GM12878 (cell line): Measurements from ENCODE around the gene GMNN. TPM values are rescaled to one million over a fixed set of nuclear protein-coding genes. Genes with fewer than 3 reads are reported as not detected.

Source experiments
- BCL3 ChIP-seq: IDR thresholded peaks from 2 replicates; pipeline ENCODE4 v1.6.1; 2011; ENCODE audit warnings: borderline replicate concordance, low read depth, mild to moderate bottlenecking, moderate library complexity, low read length; ENCODE audit not compliant: insufficient read depth, poor library complexity, severe bottlenecking
- BHLHE40 ChIP-seq, 2 experiments: fragments of 450-650 bp in 1 of 2; IDR thresholded peaks; 2 replicates each; pipeline ENCODE4 v1.6.1; 2011 to 2017; ENCODE audit warnings: low read depth in 2 of 2, borderline replicate concordance in 1 of 2, improper control_type of control experiment in 1 of 2, low read length in 1 of 2, mild to moderate bottlenecking in 1 of 2
- BRCA1 ChIP-seq: IDR thresholded peaks from 2 replicates; pipeline ENCODE4 v1.6.1; 2011; ENCODE audit warnings: low read depth, low read length, improper control_type of control experiment
- CBX3 ChIP-seq: fragments of 200-600 bp; sonication (generic); IDR thresholded peaks from 2 replicates; pipeline ENCODE4 v1.6.1; 2016; ENCODE audit warnings: low read depth, borderline replicate concordance
- CHD1 ChIP-seq: IDR thresholded peaks from 2 replicates; pipeline ENCODE4 v1.6.1; 2012; ENCODE audit warnings: low read depth, low read length, improper control_type of control experiment
- CREB1 ChIP-seq: IDR thresholded peaks from 2 replicates; pipeline ENCODE4 v1.6.1; 2012; ENCODE audit warnings: low read depth, mild to moderate bottlenecking, inconsistent platforms
- CREM ChIP-seq: IDR thresholded peaks from 2 replicates; pipeline ENCODE4 v1.6.1; 2014; ENCODE audit warnings: antibody characterized with exemption, low read depth
- DPF2 ChIP-seq: fragments of 450-650 bp; IDR thresholded peaks from 2 replicates; pipeline ENCODE4 v1.6.1; 2017; ENCODE audit warnings: mild to moderate bottlenecking
- EED ChIP-seq: sonication (generic); IDR thresholded peaks from 2 replicates; pipeline ENCODE4 v1.6.1; 2016; ENCODE audit warnings: antibody characterized with exemption, low read depth
- JUND ChIP-seq: IDR thresholded peaks from 2 replicates; pipeline ENCODE4 v1.6.1; 2012; ENCODE audit warnings: low read depth, mild to moderate bottlenecking, low read length, improper control_type of control experiment, moderate library complexity
- MAX ChIP-seq: IDR thresholded peaks from 2 replicates; pipeline ENCODE4 v1.6.1; 2012; ENCODE audit warnings: low read depth, low read length, improper control_type of control experiment
- MLLT1 ChIP-seq: fragments of 450-650 bp; IDR thresholded peaks from 2 replicates; pipeline ENCODE4 v1.6.1; 2016; ENCODE audit warnings: mild to moderate bottlenecking
- MYB ChIP-seq: fragments of 150-350 bp; IDR thresholded peaks from 2 replicates; pipeline ENCODE4 v1.6.1; 2014; ENCODE audit warnings: mild to moderate bottlenecking, low read depth, low read length, borderline replicate concordance
- NBN ChIP-seq: fragments of 450-650 bp; IDR thresholded peaks from 2 replicates; pipeline ENCODE4 v1.6.1; 2016
- NFYA ChIP-seq: IDR thresholded peaks from 2 replicates; pipeline ENCODE4 v1.6.1; 2011; ENCODE audit warnings: low read depth, mild to moderate bottlenecking, low read length, improper control_type of control experiment, borderline replicate concordance
- NKRF ChIP-seq: fragments of 450-650 bp; conservative IDR thresholded peaks from 2 replicates; pipeline ENCODE4 v1.6.1; 2017; ENCODE audit warnings: mild to moderate bottlenecking, moderate library complexity
- POLR2A ChIP-seq: IDR thresholded peaks from 2 replicates; pipeline ENCODE4 v1.6.1; 2011; ENCODE audit warnings: low read depth, mild to moderate bottlenecking, low read length
- RAD21 ChIP-seq: IDR thresholded peaks from 2 replicates; pipeline ENCODE4 v1.6.1; 2011; ENCODE audit warnings: mild to moderate bottlenecking, low read depth, low read length, moderate library complexity; ENCODE audit not compliant: insufficient read depth
- SIX5 ChIP-seq: IDR thresholded peaks from 2 replicates; pipeline ENCODE4 v1.6.1; 2011; ENCODE audit warnings: mild to moderate bottlenecking, low read depth, low read length, moderate library complexity; ENCODE audit not compliant: severe bottlenecking
- SKIL ChIP-seq: fragments of 450-650 bp; IDR thresholded peaks from 2 replicates; pipeline ENCODE4 v1.6.1; 2017; ENCODE audit warnings: mild to moderate bottlenecking, low read depth, inconsistent platforms; ENCODE audit not compliant: poor library complexity, severe bottlenecking
- SMAD1 ChIP-seq: fragments of 450-650 bp; IDR thresholded peaks from 2 replicates; pipeline ENCODE4 v1.6.1; 2018; ENCODE audit warnings: mild to moderate bottlenecking, low read depth; ENCODE audit not compliant: partially characterized antibody
- SP1 ChIP-seq: IDR thresholded peaks from one replicate; pipeline ENCODE4 v1.6.1; 2011; ENCODE audit warnings: low read depth, low read length
- TBL1XR1 ChIP-seq: IDR thresholded peaks from 2 replicates; pipeline ENCODE4 v1.6.1; 2012; ENCODE audit warnings: low read depth, low read length, improper control_type of control experiment
- TCF7 ChIP-seq: IDR thresholded peaks from 2 replicates; pipeline ENCODE4 v1.6.1; 2014; ENCODE audit warnings: antibody characterized with exemption, borderline replicate concordance
- ZNF622 ChIP-seq: fragments of 450-650 bp; IDR thresholded peaks from 2 replicates; pipeline ENCODE4 v1.6.1; 2017; ENCODE audit warnings: mild to moderate bottlenecking, inconsistent platforms
- polyA plus RNA-seq, 11 experiments: library from polyadenylated mRNA; depleted of rRNA in 4 of 11; unstranded in 6 of 11; stranded (reverse) in 5 of 11; fragments of >200 nt; fragmentation: Nextera tagmentation in 4 of 11; fragmentation: Illumina TruSeq in 1 of 11; extraction: Ambion mirVana in 4 of 11; extraction: Trizol in 1 of 11; gene quantifications; 1 replicate in 1 of 11; 2 replicates in 10 of 11; pipeline versions ENCODE4 v1.2.1 to v1.2.3, GENCODE V29; 2011 to 2016; ENCODE audit warnings: inconsistent platforms in 2 of 11, missing spikeins in 2 of 11, low read depth in 1 of 11
- total RNA-seq, 4 experiments: library from RNA; depleted of rRNA in 3 of 4; stranded (reverse); fragments of >200 nt in 3 of 4; fragmentation: Illumina TruSeq in 1 of 4; extraction: Trizol in 1 of 4; gene quantifications; 2 replicates each; pipeline versions ENCODE4 v1.2.1 to v1.2.3, GENCODE V29; 2013 to 2021

The GMNN gene
- total and polyA plus RNA-seq, 10 of the 15 experiments (the other 5 are each of a cell fraction or from before 2014, with no cell fraction given), result 51.9 to 153 (median 105) TPM

- TF ChIP-seq MLLT1 (no peak), CREM (peak; percentile 10; the same call in 1 of the 2 replicates), RAD21 (no peak), NFYA (no peak), MAX (no peak), CREB1 (peak; percentile 3; the same call in 1 of the 2 replicates), POLR2A (no peak), MYB (no peak), SIX5 (no peak), TCF7 (no peak), SP1 (peak; percentile 23), BRCA1 (no peak), BHLHE40 (IDR thresholded peaks at IDR 0.05; ENCODE audit: borderline replicate concordance in 1 of 2, low read depth in 2 of 2, low read length in 1 of 2) (0 out of 4 replicates have a peak, but pooled peaks of 1 of the 2 experiments have one; percentile 23), ZNF622 (no peak), NKRF (no peak), NBN (no peak), BCL3 (peak; percentile 1), CBX3 (no peak), DPF2 (peak; percentile 74), JUND (peak; percentile 77), SMAD1 (no peak), CHD1 (0 out of 2 replicates have a peak, but pooled peaks have one; percentile 23), SKIL (no peak), TBL1XR1 (no peak), EED (peak; percentile 76)
Measured at GRCh38 chr6:24743265-24743943, 31.3 kb upstream of the GMNN start (continued).
